ENCODE measurements around the gene WNT1. TPM values are rescaled to one million over a fixed set of nuclear protein-coding genes. Genes with fewer than 3 reads are reported as not detected.

The WNT1 gene
- total RNA-seq, 1 experiment from 2014 or later, result not detected

DNA sequence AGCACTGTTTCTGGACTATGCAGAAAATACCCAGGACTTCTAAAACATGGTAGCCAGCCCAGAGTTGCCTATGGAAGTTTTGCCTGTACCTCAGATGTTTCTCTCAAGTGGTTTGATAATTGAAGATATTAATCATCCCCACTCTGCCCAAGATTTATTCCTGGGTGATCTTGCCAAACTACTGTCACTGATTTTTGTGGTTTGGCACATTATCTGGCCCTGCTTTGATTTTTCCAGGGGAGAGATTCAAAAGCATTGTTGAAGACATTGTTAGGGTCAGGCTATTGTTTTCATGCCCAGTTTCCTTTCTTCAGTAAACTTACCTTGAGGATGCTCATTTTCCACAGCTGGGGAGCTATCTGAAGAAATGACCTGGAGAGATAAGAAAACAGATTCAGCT lies 34.6 kb downstream of the WNT1 start:
- no peak overlapping the region for H3K4me3 Mint-ChIP-seq (ENCODE audit: low read depth, unreplicated experiment)
- intact Hi-C loops (cut with micrococcal nuclease; ENCODE audit: unreplicated experiment), result no loop called here
- CTCF ChIA-PET, result no interaction called here

DNA sequence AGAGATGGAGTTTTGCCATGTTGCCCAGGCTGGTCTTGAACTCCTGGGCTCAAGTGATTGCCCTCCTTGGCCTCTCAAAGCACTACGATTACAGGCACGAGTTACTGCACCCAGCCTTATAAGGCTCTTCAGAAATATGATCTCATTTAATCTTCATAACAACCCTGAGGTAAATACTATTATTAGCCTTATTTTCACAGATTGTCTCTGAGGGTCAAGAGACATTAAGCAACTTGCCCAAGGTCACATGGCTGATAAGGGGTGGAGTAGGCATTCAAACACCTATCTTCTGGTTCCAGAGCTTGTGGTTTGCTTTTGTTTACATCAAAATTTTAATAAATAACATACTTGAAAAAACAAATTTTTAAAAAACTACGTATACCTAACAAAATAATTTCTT lies 35.3 kb downstream of the WNT1 start:
- Mint-ChIP-seq H3K27me3 (ENCODE audit: unreplicated experiment) (no peaks in the 10 kb centered on the region), H3K4me1 (ENCODE audit: low read depth, unreplicated experiment) (peaks cover 15% of the 10 kb centered on the region), H3K4me3 (ENCODE audit: low read depth, unreplicated experiment) (no peak overlapping the region), H3K9me3 (ENCODE audit: low read depth, unreplicated experiment) (no peaks in the 10 kb centered on the region), H3K36me3 (ENCODE audit: insufficient read depth, unreplicated experiment) (peaks cover 19% of the 10 kb centered on the region), H3K27ac (ENCODE audit: unreplicated experiment) (no peak overlapping the region)
- TF ChIP-seq, protein P1, sequence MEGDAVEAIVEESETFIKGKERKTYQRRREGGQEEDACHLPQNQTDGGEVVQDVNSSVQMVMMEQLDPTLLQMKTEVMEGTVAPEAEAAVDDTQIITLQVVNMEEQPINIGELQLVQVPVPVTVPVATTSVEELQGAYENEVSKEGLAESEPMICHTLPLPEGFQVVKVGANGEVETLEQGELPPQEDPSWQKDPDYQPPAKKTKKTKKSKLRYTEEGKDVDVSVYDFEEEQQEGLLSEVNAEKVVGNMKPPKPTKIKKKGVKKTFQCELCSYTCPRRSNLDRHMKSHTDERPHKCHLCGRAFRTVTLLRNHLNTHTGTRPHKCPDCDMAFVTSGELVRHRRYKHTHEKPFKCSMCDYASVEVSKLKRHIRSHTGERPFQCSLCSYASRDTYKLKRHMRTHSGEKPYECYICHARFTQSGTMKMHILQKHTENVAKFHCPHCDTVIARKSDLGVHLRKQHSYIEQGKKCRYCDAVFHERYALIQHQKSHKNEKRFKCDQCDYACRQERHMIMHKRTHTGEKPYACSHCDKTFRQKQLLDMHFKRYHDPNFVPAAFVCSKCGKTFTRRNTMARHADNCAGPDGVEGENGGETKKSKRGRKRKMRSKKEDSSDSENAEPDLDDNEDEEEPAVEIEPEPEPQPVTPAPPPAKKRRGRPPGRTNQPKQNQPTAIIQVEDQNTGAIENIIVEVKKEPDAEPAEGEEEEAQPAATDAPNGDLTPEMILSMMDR (IDR thresholded peaks at IDR 0.05; ENCODE audit: unreplicated experiment), result no peak
- CTCF ChIA-PET, result no interaction called here
- BruUV-seq (replicated peaks), result no TSS peak
- intact Hi-C loops (cut with micrococcal nuclease; ENCODE audit: unreplicated experiment), result no loop called here
- no peak for DNase-seq

More for the DNA sequence above, 34.6 kb downstream of the WNT1 start:
- Mint-ChIP-seq H3K36me3 (ENCODE audit: insufficient read depth, unreplicated experiment) (peaks cover 14% of the 10 kb centered on the region), H3K27me3 (ENCODE audit: unreplicated experiment) (no peaks in the 10 kb centered on the region), H3K27ac (ENCODE audit: unreplicated experiment) (no peak overlapping the region), H3K9me3 (ENCODE audit: low read depth, unreplicated experiment) (no peaks in the 10 kb centered on the region), H3K4me1 (ENCODE audit: low read depth, unreplicated experiment) (peaks cover 15% of the 10 kb centered on the region)
- no TSS peak for BruUV-seq (replicated peaks)
- TF ChIP-seq, protein P1 (IDR thresholded peaks at IDR 0.05; ENCODE audit: unreplicated experiment), result no peak
- no peak for DNase-seq

DNA sequence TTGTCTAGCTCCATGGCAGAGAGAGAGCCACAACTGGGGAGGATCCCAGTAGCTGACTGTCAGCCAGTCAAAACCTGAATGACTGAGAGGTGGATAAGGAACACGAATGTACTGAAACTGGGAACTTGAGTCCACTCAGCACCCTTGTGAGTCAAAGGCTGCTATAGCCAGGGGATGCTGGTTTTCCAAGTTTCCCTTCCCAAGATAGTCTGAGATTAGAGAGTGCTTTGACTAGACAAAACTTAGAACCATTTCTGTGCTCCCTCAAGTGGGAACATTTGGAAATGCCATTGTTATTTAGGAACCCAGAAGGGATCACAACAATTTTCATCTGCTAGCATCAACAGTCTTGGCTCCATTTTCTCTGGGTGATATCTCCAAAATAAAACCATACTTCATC lies 36.4 kb downstream of the WNT1 start:
- H3K27me3 Mint-ChIP-seq (ENCODE audit: unreplicated experiment), result no peaks in the 10 kb centered on the region
- TF ChIP-seq, protein P1 (IDR thresholded peaks at IDR 0.05; ENCODE audit: unreplicated experiment), result no peak
- no TSS peak for BruUV-seq (replicated peaks)
- CTCF ChIA-PET, result no interaction called here
- peaks cover 15% of the 10 kb centered on the region for H3K4me1 Mint-ChIP-seq (ENCODE audit: low read depth, unreplicated experiment)
- H3K4me3 Mint-ChIP-seq (ENCODE audit: low read depth, unreplicated experiment), result no peak overlapping the region
- DNase-seq, result no peak
- H3K9me3 Mint-ChIP-seq (ENCODE audit: low read depth, unreplicated experiment), result no peaks in the 10 kb centered on the region
- H3K27ac Mint-ChIP-seq (ENCODE audit: unreplicated experiment), result no peak overlapping the region
- intact Hi-C loops (cut with micrococcal nuclease; ENCODE audit: unreplicated experiment), result no loop called here
- peaks cover 27% of the 10 kb centered on the region for H3K36me3 Mint-ChIP-seq (ENCODE audit: insufficient read depth, unreplicated experiment)

DNA sequence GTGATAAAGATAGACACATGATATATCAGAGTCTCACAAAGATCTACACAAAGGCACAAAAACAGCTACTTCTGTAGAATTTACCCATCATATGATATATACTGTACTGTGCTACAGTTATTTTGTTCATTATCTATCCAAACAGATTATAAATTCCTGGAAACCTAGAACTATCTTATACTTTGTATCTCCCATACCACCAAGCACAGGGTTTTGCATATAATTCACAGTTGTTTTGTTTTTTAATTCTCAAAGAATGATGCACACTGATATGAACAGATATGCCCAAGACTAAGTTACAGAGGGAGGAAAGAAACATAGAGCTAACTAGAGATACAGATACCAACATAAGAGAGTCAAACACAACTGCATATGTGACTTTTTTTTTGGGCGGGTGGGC lies 37.1 kb downstream of the WNT1 start:
- intact Hi-C loops (cut with micrococcal nuclease; ENCODE audit: unreplicated experiment), result no loop called here
- H3K27ac Mint-ChIP-seq (ENCODE audit: unreplicated experiment), result no peak overlapping the region
- H3K4me1 Mint-ChIP-seq (ENCODE audit: low read depth, unreplicated experiment), result peaks cover 15% of the 10 kb centered on the region
- no peaks in the 10 kb centered on the region for H3K27me3 Mint-ChIP-seq (ENCODE audit: unreplicated experiment)
- H3K36me3 Mint-ChIP-seq (ENCODE audit: insufficient read depth, unreplicated experiment), result peaks cover 27% of the 10 kb centered on the region
- BruUV-seq (replicated peaks), result no TSS peak
- CTCF ChIA-PET, result no interaction called here
- TF ChIP-seq, protein P1 (IDR thresholded peaks at IDR 0.05; ENCODE audit: unreplicated experiment), result no peak
- H3K4me3 Mint-ChIP-seq (ENCODE audit: low read depth, unreplicated experiment), result no peak overlapping the region
- DNase-seq, result no peak
- no peaks in the 10 kb centered on the region for H3K9me3 Mint-ChIP-seq (ENCODE audit: low read depth, unreplicated experiment)

All from Calu3 (cell line).